ENCODE results near the gene DNA2. TPM values are rescaled to one million over a fixed set of nuclear protein-coding genes. Genes with fewer than 3 reads are reported as not detected.
A peak's percentile ranks its signal among the peaks of the same experiment; 100 is the strongest.

Gene DNA2
- total and polyA plus RNA-seq, 2 of the 13 experiments (the other 11 are each of a cell fraction or from before 2014, with no cell fraction given), result 4.8 to 27.3 TPM

- TF ChIP-seq DZIP1 (CRISPR knock-in tag; IDR thresholded peaks at IDR 0.05) (peak; percentile 60; the same call in 1 of the 2 replicates), ZNF280D (CRISPR knock-in tag; IDR thresholded peaks at IDR 0.05) (no peak), NAIF1 (CRISPR knock-in tag; IDR thresholded peaks at IDR 0.05; ENCODE audit: borderline replicate concordance) (peak; percentile 37; the same call in 1 of the 2 replicates), E2F5 (CRISPR knock-in tag; conservative IDR thresholded peaks at IDR 0.05) (peak; percentile 96), ZBTB40 (IDR thresholded peaks at IDR 0.05) (no peak), ZBTB40 (CRISPR knock-in tag; IDR thresholded peaks at IDR 0.05) (peak; percentile 78), AFF4 (CRISPR knock-in tag; IDR thresholded peaks at IDR 0.05) (no peak)
These were observed at the start of gene DNA2 (continued) for GRCh38 chr10:68471586-68472408.

Data from HepG2 (cell line).